DMS53 treated with DMSO at 0.1 percent for 48 hours (cell line): ENCODE results near the gene GRIPAP1.
"Not testable (repeated sequence)": the region's sequence is repeated elsewhere in the genome, so short reads cannot be mapped to it uniquely, and the experiment has no call there.

Source experiments
- DNase-seq: peaks from one replicate; lab custom pipeline; 2025; ENCODE audit not compliant: unreplicated experiment; lab: John Stamatoyannopoulos, UW

The GRIPAP1 gene

DNA sequence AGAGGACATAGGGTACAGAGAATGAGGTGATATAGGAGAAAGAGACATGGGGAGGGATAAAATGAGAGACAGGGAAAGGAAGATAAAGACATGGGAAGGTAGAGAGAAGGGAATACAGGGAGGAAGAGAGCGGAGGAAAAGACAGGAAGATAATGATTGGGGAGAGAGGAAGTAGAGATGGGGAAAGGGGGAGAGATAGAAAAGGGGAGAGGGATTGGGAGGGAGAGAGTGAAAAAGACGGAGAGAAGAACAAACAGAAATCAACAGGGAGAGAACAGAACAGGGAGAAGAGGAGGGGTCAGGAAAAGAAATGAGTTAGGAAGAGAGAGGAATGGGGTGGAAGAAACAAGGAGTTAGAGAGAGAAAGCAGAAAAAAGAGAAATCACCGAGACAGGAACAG lies 4.6 kb downstream of the GRIPAP1 start:
- DNase-seq, result no peak

DNA sequence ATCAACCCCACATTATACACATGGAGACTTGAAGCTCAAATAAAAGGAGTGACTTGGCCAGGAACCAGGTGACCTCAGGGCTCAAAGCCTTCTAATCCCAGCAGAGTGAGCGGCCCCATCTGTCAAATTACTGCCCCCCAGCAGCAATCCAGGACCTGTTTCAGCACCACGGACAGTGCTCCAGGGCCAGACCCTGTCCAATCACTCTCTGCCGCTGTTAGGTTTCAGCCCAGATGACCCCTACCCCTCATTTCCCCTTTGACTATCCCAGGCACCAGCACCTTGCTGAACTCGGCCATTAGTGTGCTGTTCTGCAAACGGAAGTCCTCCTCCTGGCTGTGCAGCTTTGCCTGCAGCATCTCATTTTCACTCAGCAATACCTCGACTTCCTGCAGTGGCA lies 5.1 kb downstream of the GRIPAP1 start:
- no peak for DNase-seq

DNA sequence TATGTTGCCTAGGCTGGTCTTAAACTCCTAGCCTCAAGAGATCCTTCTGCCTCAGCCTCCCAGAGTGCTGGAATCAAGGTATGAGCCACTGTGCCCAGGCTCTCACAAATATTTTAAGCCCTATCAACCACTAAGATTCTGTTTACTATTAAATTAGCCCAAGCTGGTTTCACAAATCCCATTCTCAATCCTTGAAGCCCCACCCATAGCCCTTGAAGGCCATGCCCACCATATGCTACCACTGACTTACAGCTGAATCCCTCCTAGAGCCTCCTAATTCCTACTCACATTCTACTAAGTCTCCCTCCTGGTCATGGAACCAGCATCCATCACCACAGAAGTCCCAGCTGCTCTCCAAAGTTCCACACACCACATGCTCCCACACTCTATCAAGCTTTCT lies 9.7 kb downstream of the GRIPAP1 start:
- no peak for DNase-seq

DNA sequence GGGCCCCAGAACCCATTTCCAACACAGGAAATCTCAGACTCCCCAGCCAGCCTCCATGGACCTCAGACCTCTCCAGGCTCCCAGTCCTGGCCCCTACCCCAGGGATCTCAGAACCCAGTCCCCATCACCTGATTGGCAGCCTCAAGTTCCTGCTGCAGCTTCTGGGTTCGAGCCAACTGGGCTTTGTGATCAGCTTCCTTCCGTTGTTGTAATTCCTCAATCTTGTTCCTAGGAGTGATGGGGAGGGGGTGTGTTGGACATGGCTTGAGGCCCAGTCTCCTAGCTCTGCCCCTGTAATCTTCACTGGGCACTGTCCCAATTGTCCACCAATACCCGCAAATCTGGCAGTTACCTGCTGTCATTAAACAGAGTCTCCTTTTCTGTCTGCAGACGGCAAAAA lies 12.6 kb downstream of the GRIPAP1 start:
- DNase-seq, result no peak

DNA sequence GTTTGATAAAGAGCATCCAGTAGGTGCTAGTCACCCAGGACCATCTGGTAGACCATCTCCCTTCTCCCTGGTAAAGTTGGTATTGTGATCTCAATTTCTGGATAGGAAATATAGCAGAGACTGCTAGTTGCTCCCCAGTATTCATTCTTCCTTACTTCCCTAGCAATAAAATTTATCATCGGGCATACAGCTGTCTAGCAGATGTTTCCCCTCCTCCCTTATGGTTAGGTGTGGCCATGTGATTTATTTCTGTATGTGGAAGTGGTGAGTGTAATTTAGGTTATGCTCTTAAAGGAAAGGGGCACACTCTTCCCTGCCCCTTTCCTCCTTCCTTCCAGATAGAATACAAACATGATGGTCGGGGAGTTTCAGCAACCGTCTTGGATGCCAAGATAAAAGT lies 18.2 kb downstream of the GRIPAP1 start:
- DNase-seq, result no peak

DNA sequence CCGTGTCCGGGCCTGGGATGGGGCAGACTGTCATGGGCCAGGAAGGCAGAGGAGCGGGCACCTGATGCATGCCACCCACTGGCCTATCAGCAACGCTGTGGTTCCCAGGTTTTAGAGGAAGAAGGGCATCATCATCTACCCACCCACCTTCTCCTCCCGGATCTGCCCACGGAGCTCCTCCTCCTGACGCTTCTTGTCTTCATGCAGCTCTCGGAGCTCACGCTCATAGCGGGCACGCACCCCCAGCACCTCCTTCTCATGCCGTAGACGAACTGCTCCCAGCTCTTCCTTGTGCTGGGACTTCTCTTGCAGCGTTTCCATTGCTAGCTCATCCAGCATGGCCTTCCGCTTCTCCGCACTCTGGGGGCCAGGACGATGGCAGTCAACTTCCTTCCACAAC lies 19.0 kb downstream of the GRIPAP1 start:
- no peak for DNase-seq

DNA sequence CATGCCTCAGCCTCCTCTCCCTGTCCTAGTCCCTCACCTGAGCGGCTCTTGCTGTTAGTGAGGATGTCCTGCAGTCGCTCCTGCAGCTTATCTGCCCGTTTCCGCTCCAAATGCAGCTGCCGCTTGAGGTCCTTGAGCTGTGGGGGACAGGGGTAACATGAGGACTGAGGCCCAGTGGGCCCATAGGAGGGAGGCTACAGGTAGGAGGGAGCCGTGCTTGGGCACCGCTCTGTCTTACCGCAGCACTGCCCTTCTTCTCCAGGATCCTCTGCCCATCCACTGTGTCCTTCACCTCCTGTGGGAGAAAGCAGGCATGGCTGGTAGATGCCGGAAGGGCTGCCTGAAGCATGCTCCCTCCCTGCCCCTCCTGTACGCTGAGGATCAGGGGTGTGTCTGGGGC lies 20.9 kb downstream of the GRIPAP1 start:
- DNase-seq, result no peak

DNA sequence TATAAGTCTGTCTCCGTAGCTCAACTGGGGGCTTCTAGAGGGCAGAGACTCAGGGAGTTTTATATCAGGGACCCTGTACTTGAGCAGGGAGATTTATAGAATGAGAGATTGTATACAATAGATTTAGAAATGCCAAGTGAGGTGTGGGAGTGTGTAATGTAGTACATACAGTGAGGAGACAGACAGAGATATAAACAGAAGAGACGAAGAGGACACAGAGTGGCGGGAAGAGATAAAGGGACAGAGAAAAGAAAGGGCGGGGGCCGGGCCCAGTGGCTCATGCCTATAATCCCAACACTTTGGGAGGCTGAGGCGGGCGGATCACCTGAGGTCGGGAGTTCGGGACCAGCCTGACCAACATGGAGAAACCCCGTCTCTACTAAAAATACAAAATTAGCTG lies 21.7 kb downstream of the GRIPAP1 start:
- not testable (repeated sequence) for DNase-seq

DNA sequence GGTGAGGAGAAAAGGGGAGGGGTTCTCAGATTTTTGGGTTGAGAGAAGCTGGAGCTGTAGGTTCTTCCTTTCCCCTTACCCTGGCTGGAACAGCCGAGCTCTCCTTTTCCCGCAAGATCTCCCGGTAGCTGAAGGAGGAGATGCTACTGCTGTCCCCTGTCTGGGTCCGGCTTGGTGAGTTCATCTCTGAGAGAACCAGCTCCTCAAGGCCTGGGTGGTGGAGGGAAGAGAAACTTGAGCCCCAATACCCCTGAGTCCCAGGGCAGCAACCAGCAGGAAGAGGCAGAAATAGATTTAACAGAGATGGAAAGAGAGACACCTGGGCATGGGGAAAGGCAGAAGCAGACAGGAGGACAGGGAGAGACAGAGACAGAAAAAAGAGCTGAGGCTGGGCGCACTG lies 23.8 kb downstream of the GRIPAP1 start:
- DNase-seq, result no peak

DNA sequence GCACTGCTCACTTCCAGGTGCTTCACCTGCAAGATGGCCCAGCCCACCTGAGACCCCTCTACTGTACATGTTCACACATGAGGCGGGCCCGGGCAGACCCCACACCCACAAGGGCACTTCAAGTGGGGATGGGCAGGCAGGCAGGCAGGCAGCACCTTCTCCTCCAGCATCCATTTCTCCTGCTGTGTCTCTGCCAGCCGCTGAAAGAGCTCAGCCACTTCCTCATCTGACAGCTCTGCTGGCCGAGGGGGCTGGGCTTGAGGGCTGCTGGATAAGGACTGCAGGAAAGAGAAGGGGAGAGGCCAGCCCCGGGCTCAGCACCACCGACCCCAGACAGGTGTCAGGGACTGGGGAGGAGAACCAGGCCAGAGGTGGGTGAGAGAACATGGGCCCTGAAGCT lies 26.0 kb downstream of the GRIPAP1 start:
- no peak for DNase-seq

DNA sequence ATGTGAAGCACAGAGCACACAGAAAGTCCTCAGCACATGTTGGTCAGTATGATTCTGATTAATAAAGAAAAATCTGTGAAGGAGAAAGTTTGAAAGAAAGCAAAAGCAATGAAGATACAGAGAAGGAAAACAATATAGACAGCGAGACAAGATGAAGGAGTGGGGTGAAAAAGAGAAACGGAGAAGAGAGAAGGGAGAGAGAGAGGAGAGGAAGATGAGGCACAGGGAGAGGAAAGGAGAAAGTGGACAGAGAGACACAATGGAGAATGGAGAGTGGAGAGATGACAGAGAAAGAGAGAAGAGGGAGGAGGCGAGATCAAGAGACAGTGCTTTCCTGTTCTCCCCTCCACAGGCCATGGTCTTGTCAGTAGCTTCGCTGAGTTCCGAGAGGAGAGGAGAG lies 26.5 kb downstream of the GRIPAP1 start:
- no peak for DNase-seq

DNA sequence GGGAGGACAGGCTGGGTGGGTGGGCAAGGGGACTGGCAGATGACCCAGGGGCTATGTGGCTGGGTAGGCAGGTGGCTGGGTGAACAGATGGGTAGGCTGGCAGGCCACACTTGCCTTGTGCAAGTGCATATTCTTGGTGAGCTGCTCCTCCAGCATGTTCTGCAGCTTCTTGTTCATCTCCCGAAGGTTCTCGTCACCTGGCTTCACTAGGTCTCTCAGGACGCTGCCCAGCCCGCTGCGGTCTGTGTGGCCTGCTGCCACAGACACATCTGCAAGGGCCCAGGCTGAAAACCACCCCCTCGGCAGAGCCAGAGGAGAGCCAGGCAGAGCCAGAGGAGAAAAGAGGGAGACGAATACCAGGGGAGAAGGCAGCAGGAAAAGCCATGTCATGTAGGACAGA lies 27.0 kb downstream of the GRIPAP1 start:
- no peak for DNase-seq

DNA sequence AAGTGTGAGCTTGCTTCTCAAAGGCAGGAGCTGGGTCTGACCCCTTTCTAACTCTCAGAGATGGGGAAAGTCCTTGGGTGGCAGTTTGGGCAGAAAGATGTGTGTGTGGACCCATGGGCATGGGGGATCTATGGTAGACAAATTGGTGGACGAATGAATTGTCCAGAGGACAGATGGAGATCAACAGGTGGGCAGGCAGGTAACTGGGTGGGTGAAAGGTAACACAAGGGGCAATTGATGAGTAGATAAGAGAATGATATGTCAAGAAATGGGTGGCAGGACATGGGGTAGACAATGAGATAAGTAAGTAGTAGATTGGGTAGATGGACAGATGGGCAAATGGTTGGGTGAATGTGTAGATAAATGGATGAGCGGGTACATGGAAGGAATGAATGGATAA lies 27.5 kb downstream of the GRIPAP1 start:
- no peak for DNase-seq

DNA sequence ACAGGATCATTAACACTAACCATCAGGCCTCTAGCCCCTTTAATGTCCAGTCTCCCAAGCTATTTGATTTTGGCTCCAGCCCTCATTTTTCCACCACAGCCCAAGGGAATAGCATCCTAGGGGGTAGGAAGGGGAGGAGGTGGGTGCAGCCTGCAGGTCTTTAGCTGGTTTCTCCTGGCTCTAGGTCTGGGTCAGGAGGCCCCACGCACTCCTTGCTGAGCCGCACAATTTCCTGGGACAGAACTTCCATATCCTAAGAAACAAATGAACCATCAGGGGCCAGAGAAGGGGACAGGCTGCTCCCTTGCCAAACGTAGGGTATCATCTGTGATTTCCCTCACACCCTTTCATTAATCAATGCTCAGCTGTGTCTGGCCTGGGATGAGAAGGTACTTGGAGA lies 28.0 kb downstream of the GRIPAP1 start:
- DNase-seq, result no peak

DNA sequence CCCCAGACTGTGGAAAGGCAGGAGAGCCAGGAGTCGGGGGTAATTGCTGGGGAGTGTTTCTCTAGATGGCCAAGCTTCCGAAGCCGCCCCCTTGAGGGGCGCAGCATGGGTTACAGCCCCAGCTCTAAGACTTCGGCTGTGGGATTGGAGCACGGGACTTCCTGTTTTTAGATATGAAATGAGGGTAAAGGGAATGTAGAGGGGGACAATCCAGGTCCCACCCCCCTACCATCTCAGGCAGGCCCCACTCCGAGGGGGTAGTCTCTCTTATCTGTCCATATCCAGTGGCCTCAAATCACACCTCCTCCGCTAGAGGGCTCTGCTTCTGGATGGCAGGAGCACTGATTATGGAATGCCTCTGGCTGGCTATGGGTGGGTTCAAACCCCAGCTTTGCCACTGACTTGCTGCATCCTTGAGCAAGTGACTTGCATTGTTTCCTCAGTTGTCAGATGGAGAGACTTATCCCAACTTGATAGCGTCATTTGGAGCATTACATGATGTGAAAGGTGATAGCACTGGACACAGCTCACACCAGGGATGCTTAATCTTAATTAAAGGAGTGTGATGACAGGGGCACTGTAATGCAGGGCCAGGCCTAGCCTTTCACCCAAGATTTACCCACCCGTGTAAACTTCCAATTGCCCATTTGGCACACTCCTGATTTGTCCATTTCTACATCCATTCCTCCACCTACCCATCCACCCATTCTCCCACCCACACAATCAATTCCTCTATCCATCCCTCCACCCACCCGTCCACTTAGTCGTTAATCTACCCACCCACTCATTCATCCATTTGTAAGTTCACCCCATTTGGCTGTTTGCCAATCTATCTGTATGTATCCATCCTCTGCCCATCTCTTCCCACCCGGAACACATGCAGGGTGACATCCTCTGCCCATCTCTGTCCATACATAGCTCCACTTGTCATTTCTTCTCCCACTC lies 29.6 kb downstream of the GRIPAP1 start:
- DNase-seq, result peak; percentile 36

DNA sequence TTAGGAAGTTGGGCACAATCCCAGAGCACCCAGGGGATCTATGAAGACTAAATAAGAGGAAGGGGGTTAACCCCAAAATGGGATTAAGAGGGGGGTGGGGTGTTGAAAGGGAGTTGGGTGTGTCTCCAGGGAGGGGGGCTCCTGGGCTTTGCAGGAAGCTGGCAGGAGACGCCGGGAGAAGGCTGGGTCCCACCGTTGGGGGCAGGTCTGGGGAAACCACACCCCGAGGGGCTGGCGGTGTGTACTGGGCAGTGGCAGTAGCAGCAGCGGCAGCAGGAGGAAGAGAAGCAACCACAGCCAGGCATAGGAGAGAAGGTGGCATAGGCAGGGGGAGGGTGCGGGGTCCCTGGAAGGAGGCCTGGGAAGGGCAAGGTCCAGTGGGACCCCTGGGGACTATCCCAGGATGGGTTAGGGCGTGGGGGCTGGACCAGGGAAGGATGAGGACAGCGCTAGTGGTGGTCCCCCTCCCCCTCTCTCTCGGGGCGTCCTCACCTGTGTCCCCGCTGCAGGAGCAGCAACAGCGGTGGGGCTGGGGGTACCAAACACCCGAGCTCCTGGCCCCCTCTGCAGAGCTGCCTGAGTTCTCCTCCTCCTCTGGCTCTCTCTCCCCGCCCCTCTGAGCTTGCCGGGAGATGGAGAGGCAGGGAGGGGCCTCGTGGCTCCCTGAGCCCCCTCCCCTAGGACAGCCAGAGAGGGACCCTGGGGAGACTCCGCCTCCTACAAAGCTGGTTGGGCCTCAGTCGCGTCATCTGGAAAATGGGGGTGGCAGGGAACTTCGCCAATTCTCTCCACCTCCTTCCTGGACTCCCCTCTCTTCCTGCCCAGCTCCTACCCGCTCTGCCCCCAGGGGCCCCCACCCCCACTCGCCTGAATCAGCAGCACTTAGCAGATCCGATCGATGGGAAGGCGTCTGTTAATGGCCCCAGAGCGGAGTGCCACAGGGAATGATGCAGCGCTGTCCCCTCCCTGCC lies 30.5 kb downstream of the GRIPAP1 start, which contains the start of gene KCND1:
Gene KCND1, minus strand, starts transcription at position 596 of the 971 bp plus-strand sequence. CDS start 1,573 bp downstream, outside the sequence.
- DNase-seq, result no peak

DNA sequence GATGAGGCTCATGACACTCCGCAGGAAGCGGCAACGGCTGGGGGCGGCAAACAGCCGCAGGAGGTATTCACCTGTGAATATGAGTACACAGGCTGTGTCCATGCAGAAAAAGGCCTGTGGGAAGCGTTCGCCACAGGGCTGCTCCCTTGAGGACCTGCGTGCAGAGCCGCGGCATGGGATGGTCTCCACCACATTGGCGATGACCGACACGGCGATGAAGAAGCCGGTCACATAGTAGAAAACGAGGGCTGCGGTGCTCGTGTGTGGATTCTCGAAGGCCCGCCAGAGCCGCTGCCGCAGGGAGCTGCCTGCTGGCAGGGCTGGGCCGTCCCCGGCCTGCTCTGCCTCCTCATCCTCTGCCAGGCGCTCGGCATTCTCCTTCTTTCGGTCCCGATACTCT lies 32.6 kb downstream of the GRIPAP1 start:
- no peak for DNase-seq

DNA sequence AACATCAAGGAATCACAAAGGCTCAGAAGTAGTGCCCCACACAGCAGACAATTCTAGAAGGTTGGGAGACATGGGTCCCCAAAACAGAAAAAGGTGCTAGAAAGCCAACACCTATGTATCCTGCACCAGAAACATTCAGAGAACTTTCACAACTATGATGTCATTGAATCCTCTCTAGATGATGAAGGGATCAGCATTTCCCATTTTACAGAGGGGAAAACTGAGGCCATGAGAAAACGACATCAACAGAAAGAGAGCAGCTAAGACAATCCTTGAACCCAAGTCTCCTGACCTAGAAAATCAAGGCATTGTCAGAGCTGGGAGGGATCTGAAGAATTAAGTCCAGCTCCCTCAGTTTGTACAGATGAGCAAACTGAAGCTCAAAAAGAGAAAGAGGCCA lies 33.7 kb downstream of the GRIPAP1 start:
- no peak for DNase-seq

DNA sequence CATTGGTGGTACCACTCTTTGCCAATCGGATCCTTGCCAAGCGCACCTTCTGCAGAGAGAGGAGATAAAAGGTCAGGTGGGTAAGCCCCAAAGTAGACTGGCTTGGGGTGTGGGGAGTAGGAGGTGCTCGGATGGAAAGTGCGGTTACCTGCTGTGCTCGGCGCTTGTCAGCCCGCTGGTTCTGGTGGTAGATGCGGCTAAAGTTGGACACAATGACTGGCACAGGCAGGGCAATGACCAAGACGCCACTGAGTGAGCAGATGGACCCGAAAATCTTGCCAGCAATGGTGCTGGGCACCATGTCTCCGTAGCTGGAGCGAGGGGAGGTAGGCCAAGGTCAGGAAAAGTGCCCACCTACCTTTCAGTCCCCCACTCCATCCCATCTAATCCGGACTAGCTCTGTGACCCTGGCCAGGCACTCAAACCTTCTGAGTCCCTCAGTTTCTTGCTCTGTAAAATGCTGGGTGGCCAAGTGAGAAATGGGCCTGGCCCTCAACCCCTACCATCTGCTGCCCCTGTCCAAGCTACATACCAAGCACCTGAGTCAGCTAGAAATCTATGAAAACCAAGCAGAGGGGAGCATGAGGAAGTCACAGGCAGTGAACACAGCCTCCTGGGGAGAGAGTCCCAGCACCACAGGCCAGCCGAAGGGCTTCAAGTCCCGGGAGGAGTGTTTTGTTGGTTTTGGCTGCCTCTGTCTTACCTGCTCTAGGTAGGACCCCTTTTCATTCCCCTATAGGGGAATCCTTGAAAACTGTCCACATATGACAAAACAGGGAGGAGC lies 35.1 kb downstream of the GRIPAP1 start:
- DNase-seq, result no peak

DNA sequence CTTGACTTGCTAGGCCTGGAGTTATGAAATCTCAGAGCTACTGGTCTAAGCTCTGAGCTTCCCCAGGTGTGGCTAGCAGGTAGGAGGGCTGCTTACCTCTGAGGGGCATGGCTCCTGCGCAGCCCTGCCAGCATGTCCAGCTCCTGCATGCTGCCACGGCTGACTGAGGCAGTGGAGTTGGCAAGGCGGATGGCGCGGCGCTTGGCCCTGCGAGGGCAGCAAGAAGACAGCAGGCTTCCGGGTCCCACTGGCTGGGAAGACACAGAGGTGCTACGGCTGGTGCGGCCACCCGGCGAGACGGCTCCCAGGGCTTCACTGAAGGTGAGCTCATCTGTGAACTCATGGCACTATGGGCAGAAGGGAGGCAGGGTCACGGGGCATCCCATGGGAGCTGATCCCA lies 36.1 kb downstream of the GRIPAP1 start:
- no peak for DNase-seq

DNA sequence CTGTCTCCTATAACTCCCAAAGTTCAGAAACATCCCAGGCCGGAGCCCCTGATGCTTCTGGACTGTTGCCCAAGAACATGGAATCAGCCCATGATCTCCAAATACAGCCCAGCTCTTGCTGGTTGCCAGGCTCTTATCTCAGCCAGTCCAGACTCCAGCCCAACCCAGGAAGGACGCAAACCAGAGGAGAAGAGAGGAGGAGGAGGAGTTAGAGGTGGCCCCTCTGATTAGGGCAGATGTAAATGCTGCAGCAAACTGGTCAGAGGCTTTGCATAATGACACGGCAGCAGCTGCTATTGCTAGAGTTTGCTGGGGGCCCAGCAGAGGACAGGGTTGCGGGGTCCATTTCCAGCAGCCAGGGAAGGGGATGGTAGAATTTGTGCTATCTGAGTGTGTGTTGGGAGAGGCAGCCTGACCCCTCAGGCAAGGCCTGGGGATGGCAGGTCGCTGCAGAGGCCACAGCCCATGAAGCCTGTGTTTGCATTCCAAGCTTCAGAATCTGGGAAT lies 40.4 kb downstream of the GRIPAP1 start:
- DNase-seq, result no peak
